ENCODE measurements around the gene NOP53. TPM values are rescaled to one million over a fixed set of nuclear protein-coding genes. Genes with fewer than 3 reads are reported as not detected.

Gene NOP53
- total RNA-seq, 1 donor = 55.7 TPM

GRCh38 chr19:47749326-47749725 is 4.0 kb downstream of the NOP53 start:
- Histone ChIP-seq H3K4me2 (ENCODE audit: insufficient read depth, low read length) (no peak overlapping the region), H3K27me3 (ENCODE audit: insufficient read depth, low read length) (no peaks in the 10 kb centered on the region), H3K27ac (ENCODE audit: low read depth, low read length) (no peak overlapping the region), H3K4me3 (ENCODE audit: insufficient read depth, low read length) (no peak overlapping the region), H3K9me3 (ENCODE audit: low read depth, low read length) (no peaks in the 10 kb centered on the region), H4K20me1 (ENCODE audit: insufficient read depth, low read length) (peaks cover 34% of the 10 kb centered on the region), H3K79me2 (ENCODE audit: insufficient read depth, low read length) (peaks cover 41% of the 10 kb centered on the region), H3K36me3 (ENCODE audit: insufficient read depth, low read length) (peaks cover 61% of the 10 kb centered on the region), H2AFZ (ENCODE audit: low read length) (no peak overlapping the region), H3K4me1 (ENCODE audit: insufficient read depth, low read length) (no peaks in the 10 kb centered on the region)
- DNase-seq (ENCODE audit: insufficient read length, low spot score, missing footprints) = peak; percentile 51
- no peak for TF ChIP-seq CTCF (IDR thresholded peaks at IDR 0.05; ENCODE audit: extremely low read depth, low read depth, low read length)

GRCh38 chr19:47750752-47751151 is 5.4 kb downstream of the NOP53 start:
- no peak for DNase-seq (ENCODE audit: insufficient read length, low spot score, missing footprints)
- peaks cover 34% of the 10 kb centered on the region for H4K20me1 ChIP-seq (ENCODE audit: insufficient read depth, low read length)

GRCh38 chr19:47752440-47753211 is 7.3 kb downstream of the NOP53 start:
- H3K27ac ChIP-seq (ENCODE audit: low read depth, low read length) = no peak overlapping the region
- H3K4me2 ChIP-seq (ENCODE audit: insufficient read depth, low read length) = no peak overlapping the region
- H4K20me1 ChIP-seq (ENCODE audit: insufficient read depth, low read length) = peaks cover 34% of the 10 kb centered on the region
- TF ChIP-seq CTCF (IDR thresholded peaks at IDR 0.05; ENCODE audit: extremely low read depth, low read depth, low read length) = no peak
- H2AFZ ChIP-seq (ENCODE audit: low read length) = no peak overlapping the region
- H3K27me3 ChIP-seq (ENCODE audit: insufficient read depth, low read length) = no peaks in the 10 kb centered on the region
- peaks cover 75% of the 10 kb centered on the region for H3K36me3 ChIP-seq (ENCODE audit: insufficient read depth, low read length)
- H3K4me1 ChIP-seq (ENCODE audit: insufficient read depth, low read length) = no peaks in the 10 kb centered on the region
- no peak overlapping the region for H3K4me3 ChIP-seq (ENCODE audit: insufficient read depth, low read length)
- peaks cover 23% of the 10 kb centered on the region for H3K79me2 ChIP-seq (ENCODE audit: insufficient read depth, low read length)
- DNase-seq (ENCODE audit: insufficient read length, low spot score, missing footprints) = peak; percentile 65
- H3K9me3 ChIP-seq (ENCODE audit: low read depth, low read length) = no peaks in the 10 kb centered on the region

More at GRCh38 chr19:47750752-47751151, 5.4 kb downstream of the NOP53 start:
- no peak overlapping the region for H3K27ac ChIP-seq (ENCODE audit: low read depth, low read length)
- no peak overlapping the region for H3K4me3 ChIP-seq (ENCODE audit: insufficient read depth, low read length)
- H3K9me3 ChIP-seq (ENCODE audit: low read depth, low read length) = no peaks in the 10 kb centered on the region
- peaks cover 39% of the 10 kb centered on the region for H3K79me2 ChIP-seq (ENCODE audit: insufficient read depth, low read length)
- no peak overlapping the region for H3K4me2 ChIP-seq (ENCODE audit: insufficient read depth, low read length)
- no peak overlapping the region for H2AFZ ChIP-seq (ENCODE audit: low read length)
- H3K4me1 ChIP-seq (ENCODE audit: insufficient read depth, low read length) = no peaks in the 10 kb centered on the region
- H3K27me3 ChIP-seq (ENCODE audit: insufficient read depth, low read length) = no peaks in the 10 kb centered on the region
- peaks cover 64% of the 10 kb centered on the region for H3K36me3 ChIP-seq (ENCODE audit: insufficient read depth, low read length)
- no peak for TF ChIP-seq CTCF (IDR thresholded peaks at IDR 0.05; ENCODE audit: extremely low read depth, low read depth, low read length)

- no peak overlapping the region for H2AFZ ChIP-seq (ENCODE audit: low read length)
- peaks cover 22% of the 10 kb centered on the region for H4K20me1 ChIP-seq (ENCODE audit: insufficient read depth, low read length)
- no peak overlapping the region for H3K4me3 ChIP-seq (ENCODE audit: insufficient read depth, low read length)
- H3K4me1 ChIP-seq (ENCODE audit: insufficient read depth, low read length) = no peaks in the 10 kb centered on the region
- peaks cover 8% of the 10 kb centered on the region for H3K79me2 ChIP-seq (ENCODE audit: insufficient read depth, low read length)
- H3K4me2 ChIP-seq (ENCODE audit: insufficient read depth, low read length) = no peak overlapping the region
- H3K9me3 ChIP-seq (ENCODE audit: low read depth, low read length) = no peaks in the 10 kb centered on the region
- no peak for TF ChIP-seq CTCF (IDR thresholded peaks at IDR 0.05; ENCODE audit: extremely low read depth, low read depth, low read length)
- H3K36me3 ChIP-seq (ENCODE audit: insufficient read depth, low read length) = peaks cover 75% of the 10 kb centered on the region
- no peak overlapping the region for H3K27ac ChIP-seq (ENCODE audit: low read depth, low read length)
- DNase-seq (ENCODE audit: insufficient read length, low spot score, missing footprints) = peak; percentile 72
- H3K27me3 ChIP-seq (ENCODE audit: insufficient read depth, low read length) = no peaks in the 10 kb centered on the region
These were observed 9.1 kb downstream of the NOP53 start for GRCh38 chr19:47754206-47755064.

All from osteoblast (primary cell).